NCI-H524 treated with DMSO at 0.1 percent for 48 hours (cell line): ENCODE measurements around the gene NFIL3.
"Not testable (repeated sequence)": the region's sequence is repeated elsewhere in the genome, so short reads cannot be mapped to it uniquely, and the experiment has no call there.

ENCODE experiments used
- DNase-seq: peaks from one replicate; lab custom pipeline; 2025; lab: John Stamatoyannopoulos, UW

NFIL3 gene

GRCh38 chr9:91395106-91395552 lies 28.5 kb downstream of the NFIL3 start:
- no peak for DNase-seq

- no peak for DNase-seq
Measured at GRCh38 chr9:91393826-91394225, 29.8 kb downstream of the NFIL3 start.

- no peak for DNase-seq
Measured at GRCh38 chr9:91392435-91392834, 31.2 kb downstream of the NFIL3 start.

- DNase-seq = no peak
Measured at GRCh38 chr9:91391818-91392217, 31.8 kb downstream of the NFIL3 start.

- DNase-seq = no peak
Measured at GRCh38 chr9:91391412-91391811, 32.2 kb downstream of the NFIL3 start.

GRCh38 chr9:91389686-91390085 lies 33.9 kb downstream of the NFIL3 start:
- not testable (repeated sequence) for DNase-seq

- no peak for DNase-seq
Measured at GRCh38 chr9:91386765-91387164, 36.9 kb downstream of the NFIL3 start.

GRCh38 chr9:91384954-91385353 lies 38.7 kb downstream of the NFIL3 start:
- no peak for DNase-seq

- no peak for DNase-seq
Measured at GRCh38 chr9:91383577-91383976, 40.1 kb downstream of the NFIL3 start.

- DNase-seq = no peak
Measured at GRCh38 chr9:91382298-91382697, 41.3 kb downstream of the NFIL3 start.

- DNase-seq = no peak
Measured at GRCh38 chr9:91379426-91379825, 44.2 kb downstream of the NFIL3 start.

GRCh38 chr9:91378695-91379127 lies 44.9 kb downstream of the NFIL3 start:
- DNase-seq = no peak

- not testable (repeated sequence) for DNase-seq
Measured at GRCh38 chr9:91378054-91378453, 45.6 kb downstream of the NFIL3 start.

GRCh38 chr9:91376239-91376638 lies 47.4 kb downstream of the NFIL3 start:
- DNase-seq = no peak

- no peak for DNase-seq
Measured at GRCh38 chr9:91374939-91375338, 48.7 kb downstream of the NFIL3 start.

GRCh38 chr9:91371894-91372293 lies 51.7 kb downstream of the NFIL3 start:
- DNase-seq = no peak

- not testable (repeated sequence) for DNase-seq
Measured at GRCh38 chr9:91370006-91370405, 53.6 kb downstream of the NFIL3 start.

- no peak for DNase-seq
Measured at GRCh38 chr9:91364702-91365101, 58.9 kb downstream of the NFIL3 start.

- DNase-seq = no peak
Measured at GRCh38 chr9:91364005-91364404, 59.6 kb downstream of the NFIL3 start.

GRCh38 chr9:91362051-91362611 lies 61.5 kb downstream of the NFIL3 start:
- no peak for DNase-seq

GRCh38 chr9:91361291-91362050 lies 62.2 kb downstream of the NFIL3 start, which contains the start of gene AUH:
TSS of gene AUH (minus strand) at chr9:91361918. CDS start at chr9:91361889, 29 bp downstream.
- DNase-seq = no peak

- DNase-seq = no peak
Measured at GRCh38 chr9:91360551-91361290, 62.9 kb downstream of the NFIL3 start.
